ENCODE measurements around the gene RFX4. TPM values are rescaled to one million over a fixed set of nuclear protein-coding genes. Genes with fewer than 3 reads are reported as not detected.

Gene RFX4
- total and polyA plus RNA-seq, 2 of the 8 experiments (the other 6 are each of a cell fraction or from before 2014, with no cell fraction given), result 0.06 TPM; not detected in 1

DNA sequence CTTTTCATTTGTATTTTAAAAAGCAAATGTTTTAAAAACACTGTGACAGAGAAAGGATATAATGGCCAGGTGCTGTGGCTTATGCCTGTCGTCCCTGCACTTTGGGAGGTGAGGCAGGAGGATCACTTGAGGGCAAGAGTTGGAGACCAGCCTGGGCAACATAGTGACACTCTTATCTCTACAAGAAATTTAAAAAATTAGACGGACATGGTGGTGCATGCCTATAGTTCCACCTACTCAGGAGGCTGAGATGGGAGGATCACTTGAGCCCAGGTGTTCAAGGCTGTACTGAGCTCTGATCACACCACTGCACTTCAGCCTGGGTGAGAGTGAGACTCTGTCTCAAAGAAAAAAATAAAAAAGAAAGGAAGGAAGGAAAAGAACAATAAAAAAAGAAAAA is 7.8 kb downstream of the RFX4 start (continued):
- TF ChIP-seq BCL11A (IDR thresholded peaks at IDR 0.05; ENCODE audit: low read depth in 2 of 2, low read length in 2 of 2) (no peak), CEBPB (IDR thresholded peaks at IDR 0.05; ENCODE audit: low read depth, low read length) (no peak), CREB1 (IDR thresholded peaks at IDR 0.05) (no peak), POLR2AphosphoS5 (IDR thresholded peaks at IDR 0.05; ENCODE audit: low read depth, low read length) (no peak), TEAD4 (IDR thresholded peaks at IDR 0.05; ENCODE audit: low read depth, low read length) (no peak), RNF2 (IDR thresholded peaks at IDR 0.05; ENCODE audit: borderline replicate concordance, low read depth, low read length, missing control alignments, poor library complexity, severe bottlenecking) (no peak)
